Activated naive CD8-positive, alpha-beta T cell (primary cell): ENCODE data around the gene CEBPE.

Source experiments
- H3K27ac Mint-ChIP-seq: one replicate; pipeline ENCODE4 v1.8.0; 2021; ENCODE audit warnings: mixed read lengths
- H3K27me3 Mint-ChIP-seq: one replicate; pipeline ENCODE4 v1.8.0; 2021; ENCODE audit warnings: mixed read lengths
- H3K36me3 Mint-ChIP-seq: one replicate; pipeline ENCODE4 v1.8.0; 2021; ENCODE audit warnings: mixed read lengths
- H3K4me1 Mint-ChIP-seq: one replicate; pipeline ENCODE4 v1.8.0; 2021; ENCODE audit warnings: low read depth, mixed read lengths
- H3K4me3 Mint-ChIP-seq: one replicate; pipeline ENCODE4 v1.8.0; 2021; ENCODE audit warnings: mild to moderate bottlenecking, mixed read lengths
- H3K9me3 Mint-ChIP-seq: one replicate; pipeline ENCODE4 v1.8.0; 2021; ENCODE audit warnings: low read depth, mixed read lengths

The CEBPE gene

DNA sequence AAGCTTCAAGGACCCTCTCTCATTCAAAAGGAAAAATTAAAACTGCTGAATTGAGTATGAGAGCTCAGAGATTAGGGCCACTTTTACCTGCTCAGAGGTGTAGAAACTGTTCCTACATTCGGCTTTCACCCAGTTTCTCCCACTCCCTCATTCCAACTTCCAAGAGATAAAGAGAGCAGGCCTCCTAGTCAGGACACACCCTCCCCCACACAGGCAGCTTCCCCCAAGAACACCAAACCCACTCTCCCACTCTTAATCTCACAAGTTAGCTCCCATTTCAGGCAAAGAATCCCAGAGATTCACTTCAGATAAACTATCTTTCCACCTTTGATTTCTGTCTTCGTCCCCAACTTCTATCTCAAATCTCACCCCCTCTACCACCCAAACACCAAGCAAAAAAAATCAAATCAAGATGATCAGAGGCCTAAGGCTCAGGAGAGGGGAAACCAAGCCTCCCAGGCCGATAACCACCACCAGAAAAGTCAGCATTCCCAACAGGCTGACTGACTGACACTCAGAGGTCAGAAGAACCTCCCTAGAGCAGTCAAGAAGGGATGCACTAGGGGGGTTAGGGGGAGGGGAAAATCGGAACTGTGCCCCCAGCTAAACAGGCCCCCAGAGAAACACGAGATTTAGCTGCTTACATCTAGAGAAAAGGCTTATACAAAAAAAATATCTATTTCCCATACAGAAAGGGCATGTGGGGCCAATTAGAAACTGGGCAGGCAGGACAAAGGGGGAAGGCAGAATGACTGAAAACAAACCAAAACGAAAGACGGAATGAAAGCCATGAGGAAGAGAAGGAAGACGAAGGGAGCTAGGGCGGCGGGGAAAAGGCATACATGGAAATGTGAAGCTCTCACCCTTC, 48.6 kb downstream of the CEBPE start:
- Mint-ChIP-seq H3K36me3 (peaks cover 6% of the 10 kb centered on the region), H3K4me1 (peaks cover 44% of the 10 kb centered on the region), H3K9me3 (no peaks in the 10 kb centered on the region), H3K27me3 (no peaks in the 10 kb centered on the region), H3K27ac (peak overlapping the region; percentile 98), H3K4me3 (peak overlapping the region; percentile 99)

DNA sequence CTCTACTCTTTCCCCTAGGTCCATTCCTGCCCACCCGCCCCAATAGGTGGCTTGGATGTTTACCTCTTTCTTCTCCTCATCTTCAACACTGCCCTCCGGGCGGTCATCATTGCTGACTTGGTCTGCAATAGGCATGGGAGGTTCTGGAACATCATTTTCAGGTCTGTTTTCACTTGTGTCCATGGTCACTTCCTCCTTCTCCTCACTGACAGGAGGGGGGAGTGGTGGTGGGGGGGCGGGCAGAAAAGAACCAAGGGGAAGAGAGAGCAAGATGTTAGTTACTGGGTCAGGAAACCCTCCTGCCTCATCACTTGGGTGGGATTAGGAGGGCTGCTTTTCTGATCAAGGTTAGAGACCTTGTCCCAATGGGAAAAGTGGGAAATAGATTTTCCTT, 49.6 kb downstream of the CEBPE start:
- H3K27ac Mint-ChIP-seq, result peak overlapping the region; percentile 50
- peaks cover 42% of the 10 kb centered on the region for H3K4me1 Mint-ChIP-seq
- H3K36me3 Mint-ChIP-seq, result peaks cover 4% of the 10 kb centered on the region
- H3K27me3 Mint-ChIP-seq, result no peaks in the 10 kb centered on the region
- H3K9me3 Mint-ChIP-seq, result no peaks in the 10 kb centered on the region
- peak overlapping the region; percentile 75 for H3K4me3 Mint-ChIP-seq

DNA sequence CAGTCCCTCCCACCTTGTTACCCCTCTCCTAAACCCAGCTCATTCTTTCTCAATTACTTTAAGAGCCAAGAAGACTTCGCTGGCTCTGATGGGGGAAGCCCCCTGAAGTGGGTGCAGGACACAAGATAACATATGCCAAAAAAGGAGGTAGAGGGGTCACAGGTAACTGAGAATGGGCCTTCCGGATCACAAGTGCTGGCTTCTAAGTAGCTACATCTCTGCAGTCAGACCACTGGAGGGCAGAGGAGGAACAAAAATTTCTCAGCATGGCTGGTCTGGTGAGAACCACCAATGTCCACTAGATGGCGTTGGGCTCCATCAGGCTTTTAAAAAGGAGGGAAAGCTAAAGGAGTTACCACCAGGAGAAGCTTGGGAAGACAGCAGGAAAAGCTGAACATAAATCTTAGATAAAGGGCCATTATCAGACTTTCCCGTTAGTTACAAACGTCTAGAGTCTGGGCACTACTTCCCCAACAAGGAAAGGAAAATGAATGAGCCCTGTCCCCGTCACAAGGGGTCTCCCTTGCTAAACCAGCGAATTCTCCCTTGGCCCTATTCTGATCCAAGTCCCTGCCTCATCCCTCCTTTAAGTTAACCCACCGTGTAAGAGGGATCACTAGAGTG, 50.2 kb downstream of the CEBPE start:
- peaks cover 4% of the 10 kb centered on the region for H3K36me3 Mint-ChIP-seq
- peaks cover 42% of the 10 kb centered on the region for H3K4me1 Mint-ChIP-seq
- H3K4me3 Mint-ChIP-seq, result peak overlapping the region; percentile 75

DNA sequence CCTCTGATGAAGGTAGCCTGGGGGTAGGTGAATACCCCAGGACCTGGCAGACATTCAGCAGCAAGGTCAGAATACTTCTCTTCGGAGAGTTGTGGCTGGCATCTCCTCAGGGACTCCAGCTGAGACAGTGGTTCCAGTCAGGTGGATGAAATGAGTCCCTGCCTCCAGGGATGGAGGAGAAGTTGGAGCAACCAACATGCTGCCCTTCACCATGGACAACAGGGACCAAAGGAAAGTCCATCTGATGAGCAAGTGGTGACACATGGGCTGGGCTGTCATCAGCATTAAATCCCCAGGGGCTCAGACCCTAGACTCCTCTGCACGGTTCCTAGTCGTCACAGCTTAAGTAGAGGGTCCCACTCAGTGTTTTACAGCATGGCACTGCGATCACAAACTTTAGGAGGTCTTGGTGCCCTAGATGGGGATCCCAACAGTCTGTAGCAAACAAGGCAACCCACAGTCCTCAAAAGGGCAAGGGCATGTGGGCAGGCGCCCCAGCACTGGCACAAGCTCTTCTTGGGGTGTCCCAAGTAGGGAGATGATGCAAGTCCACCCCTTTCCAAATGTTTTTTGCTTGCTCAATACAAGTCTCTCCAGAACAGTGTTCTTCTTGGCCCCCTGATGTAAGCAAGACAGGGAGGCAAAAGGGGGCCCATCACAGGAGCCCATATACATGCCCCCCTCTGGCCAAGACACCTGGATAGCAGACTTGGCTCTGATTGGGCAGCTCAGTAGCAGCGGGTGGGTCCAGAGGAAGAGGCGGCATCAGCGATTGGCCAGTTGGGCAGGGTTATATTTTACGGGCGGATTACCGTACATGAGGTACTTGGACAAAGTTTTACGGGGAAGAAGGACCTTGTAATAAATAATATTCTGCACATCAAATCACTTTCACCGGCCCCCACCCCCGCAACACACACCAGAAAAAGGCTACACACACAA, 50.9 kb downstream of the CEBPE start:
- Mint-ChIP-seq H3K4me3 (peak overlapping the region; percentile 75), H3K27me3 (no peaks in the 10 kb centered on the region), H3K27ac (peak overlapping the region; percentile 68), H3K9me3 (no peaks in the 10 kb centered on the region), H3K36me3 (peaks cover 4% of the 10 kb centered on the region), H3K4me1 (peaks cover 42% of the 10 kb centered on the region)

More for the DNA sequence above, 50.2 kb downstream of the CEBPE start:
- Mint-ChIP-seq H3K27me3 (no peaks in the 10 kb centered on the region), H3K9me3 (no peaks in the 10 kb centered on the region), H3K27ac (peak overlapping the region; percentile 68)
